ENCODE data around the gene CDH13.

Gene CDH13

GRCh38 chr16:83630979-83631378 is 1004.2 kb downstream of the CDH13 start:
- H3K27ac ChIP-seq (ENCODE audit: low read length), result no peak overlapping the region
- H3K9me3 ChIP-seq (replicated peaks; ENCODE audit: insufficient read depth, low read length), result no peaks in the 10 kb centered on the region
- H3K9ac ChIP-seq (ENCODE audit: low read length), result no peak overlapping the region
- H3K9me2 ChIP-seq (replicated peaks; ENCODE audit: insufficient read depth, low read length), result no peaks in the 10 kb centered on the region
- no peak overlapping the region for H3K4me2 ChIP-seq (ENCODE audit: low read depth, low read length)
- H3K36me3 ChIP-seq (replicated peaks; ENCODE audit: insufficient read depth, low read length), result no peaks in the 10 kb centered on the region
- no peak overlapping the region for H3K4me3 ChIP-seq (ENCODE audit: low read length)
- DNase-seq, result no peak
- H3K79me2 ChIP-seq (ENCODE audit: low read length), result no peaks in the 10 kb centered on the region
- no peaks in the 10 kb centered on the region for H3K27me3 ChIP-seq (replicated peaks; ENCODE audit: insufficient read depth, low read length)
- H4K20me1 ChIP-seq (ENCODE audit: insufficient read depth, low read length), result no peaks in the 10 kb centered on the region
- no peaks in the 10 kb centered on the region for H3K4me1 ChIP-seq (ENCODE audit: low read length)
- no peaks in the 10 kb centered on the region for H3F3A ChIP-seq (ENCODE audit: insufficient read depth, low read length)
- no peak overlapping the region for H2AFZ ChIP-seq (ENCODE audit: low read length)
- TF ChIP-seq EZH2 (optimal IDR thresholded peaks at IDR 0.05; ENCODE audit: low read depth, low read length), result no peak
- no peak for TF ChIP-seq EZH2phosphoT487 (IDR thresholded peaks at IDR 0.05; ENCODE audit: low read length)
- no peak for TF ChIP-seq CTCF (IDR thresholded peaks at IDR 0.05; ENCODE audit: low read length)

DNA sequence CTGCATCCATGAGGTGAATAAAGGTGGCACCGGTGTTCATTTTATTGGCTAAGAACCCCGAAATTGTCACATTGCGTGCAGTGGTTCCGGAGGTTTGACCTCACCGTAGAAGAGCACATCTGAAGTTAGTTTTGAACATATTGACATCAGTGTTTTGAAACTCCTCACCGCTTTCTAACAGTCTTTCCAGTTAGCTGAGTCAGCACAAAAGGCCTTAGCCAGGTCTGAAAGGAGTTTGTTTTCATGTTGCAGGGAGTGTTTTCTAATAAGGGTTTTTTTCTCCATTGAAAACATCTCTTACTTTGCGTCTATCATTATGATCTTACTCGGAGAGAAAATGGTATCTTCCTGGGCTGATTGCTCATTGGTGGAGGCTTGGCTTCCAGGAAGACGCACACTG is 1006.5 kb downstream of the CDH13 start:
- H3K79me2 ChIP-seq (ENCODE audit: low read length), result no peaks in the 10 kb centered on the region
- H3K4me3 ChIP-seq (ENCODE audit: low read length), result no peak overlapping the region
- no peaks in the 10 kb centered on the region for H3K9me2 ChIP-seq (replicated peaks; ENCODE audit: insufficient read depth, low read length)
- no peaks in the 10 kb centered on the region for H3K4me1 ChIP-seq (ENCODE audit: low read length)
- no peak overlapping the region for H3K4me2 ChIP-seq (ENCODE audit: low read depth, low read length)
- no peak overlapping the region for H3K9ac ChIP-seq (ENCODE audit: low read length)
- TF ChIP-seq CTCF (IDR thresholded peaks at IDR 0.05; ENCODE audit: low read length) (no peak), EZH2phosphoT487 (IDR thresholded peaks at IDR 0.05; ENCODE audit: low read length) (no peak), EZH2 (optimal IDR thresholded peaks at IDR 0.05; ENCODE audit: low read depth, low read length) (no peak)
- no peaks in the 10 kb centered on the region for H3K36me3 ChIP-seq (replicated peaks; ENCODE audit: insufficient read depth, low read length)
- no peak overlapping the region for H2AFZ ChIP-seq (ENCODE audit: low read length)
- H3K27ac ChIP-seq (ENCODE audit: low read length), result no peak overlapping the region
- H4K20me1 ChIP-seq (ENCODE audit: insufficient read depth, low read length), result no peaks in the 10 kb centered on the region
- no peaks in the 10 kb centered on the region for H3F3A ChIP-seq (ENCODE audit: insufficient read depth, low read length)
- no peaks in the 10 kb centered on the region for H3K9me3 ChIP-seq (replicated peaks; ENCODE audit: insufficient read depth, low read length)
- DNase-seq, result no peak
- no peaks in the 10 kb centered on the region for H3K27me3 ChIP-seq (replicated peaks; ENCODE audit: insufficient read depth, low read length)

- Histone ChIP-seq H3F3A (ENCODE audit: insufficient read depth, low read length) (no peaks in the 10 kb centered on the region), H3K4me3 (ENCODE audit: low read length) (no peak overlapping the region), H3K27ac (ENCODE audit: low read length) (no peak overlapping the region), H4K20me1 (ENCODE audit: insufficient read depth, low read length) (no peaks in the 10 kb centered on the region), H3K4me2 (ENCODE audit: low read depth, low read length) (no peak overlapping the region), H3K79me2 (ENCODE audit: low read length) (no peaks in the 10 kb centered on the region), H3K9ac (ENCODE audit: low read length) (no peak overlapping the region), H3K9me2 (replicated peaks; ENCODE audit: insufficient read depth, low read length) (no peaks in the 10 kb centered on the region), H3K27me3 (replicated peaks; ENCODE audit: insufficient read depth, low read length) (no peaks in the 10 kb centered on the region), H3K9me3 (replicated peaks; ENCODE audit: insufficient read depth, low read length) (no peaks in the 10 kb centered on the region), H3K4me1 (ENCODE audit: low read length) (no peaks in the 10 kb centered on the region), H2AFZ (ENCODE audit: low read length) (no peak overlapping the region), H3K36me3 (replicated peaks; ENCODE audit: insufficient read depth, low read length) (no peaks in the 10 kb centered on the region)
- TF ChIP-seq EZH2 (optimal IDR thresholded peaks at IDR 0.05; ENCODE audit: low read depth, low read length) (no peak), CTCF (IDR thresholded peaks at IDR 0.05; ENCODE audit: low read length) (no peak), EZH2phosphoT487 (IDR thresholded peaks at IDR 0.05; ENCODE audit: low read length) (no peak)
- no peak for DNase-seq
Measured at GRCh38 chr16:83648347-83648746, 1021.6 kb downstream of the CDH13 start.
